HG03135 (cell line): ENCODE data around the gene CYP1B1.

ENCODE experiments used
- ATAC-seq: cut with Tn5 transposase; IDR thresholded peaks from one replicate; pipeline ENCODE4 v1.9.1; 2021; ENCODE audit warnings: mild to moderate bottlenecking, moderate library complexity; ENCODE audit not compliant: unreplicated experiment

Gene CYP1B1

DNA sequence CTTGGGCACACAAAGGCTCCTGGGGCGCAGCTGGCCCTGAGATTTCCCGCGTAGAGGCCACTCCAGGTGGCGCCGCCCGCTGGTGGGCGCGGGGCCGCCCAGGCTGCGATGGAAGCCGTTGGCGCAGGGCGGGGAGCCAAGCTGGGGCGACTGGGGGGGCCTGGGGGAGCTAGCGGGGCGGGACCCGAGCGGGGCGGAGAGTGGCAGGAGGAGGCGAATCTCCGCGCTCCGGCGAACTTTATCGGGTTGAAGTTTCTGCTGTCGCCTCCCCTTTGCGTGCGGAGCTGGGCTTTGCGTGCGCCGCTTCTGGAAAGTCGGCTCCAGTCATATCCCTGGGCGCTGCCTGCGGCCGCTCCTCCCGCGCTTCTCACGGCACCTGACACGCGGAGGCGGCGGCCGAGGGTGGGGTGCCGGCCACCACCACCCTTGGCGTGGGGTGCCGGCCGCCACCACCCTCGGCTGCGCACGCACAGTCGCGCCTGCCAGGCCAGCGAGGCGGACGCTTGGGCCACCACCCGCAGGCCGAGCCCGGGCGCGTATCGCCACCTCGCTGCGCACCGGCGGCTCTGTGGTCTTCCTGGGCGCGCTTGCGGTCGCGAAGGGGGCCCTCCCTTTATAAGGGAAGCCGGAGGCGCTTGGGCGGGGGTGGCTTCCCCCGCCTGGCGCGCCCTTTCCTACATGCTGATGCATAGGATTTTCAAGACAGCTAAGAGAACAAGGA is 919 bp upstream of the CYP1B1 start:
- ATAC-seq, result peak; percentile 56

DNA sequence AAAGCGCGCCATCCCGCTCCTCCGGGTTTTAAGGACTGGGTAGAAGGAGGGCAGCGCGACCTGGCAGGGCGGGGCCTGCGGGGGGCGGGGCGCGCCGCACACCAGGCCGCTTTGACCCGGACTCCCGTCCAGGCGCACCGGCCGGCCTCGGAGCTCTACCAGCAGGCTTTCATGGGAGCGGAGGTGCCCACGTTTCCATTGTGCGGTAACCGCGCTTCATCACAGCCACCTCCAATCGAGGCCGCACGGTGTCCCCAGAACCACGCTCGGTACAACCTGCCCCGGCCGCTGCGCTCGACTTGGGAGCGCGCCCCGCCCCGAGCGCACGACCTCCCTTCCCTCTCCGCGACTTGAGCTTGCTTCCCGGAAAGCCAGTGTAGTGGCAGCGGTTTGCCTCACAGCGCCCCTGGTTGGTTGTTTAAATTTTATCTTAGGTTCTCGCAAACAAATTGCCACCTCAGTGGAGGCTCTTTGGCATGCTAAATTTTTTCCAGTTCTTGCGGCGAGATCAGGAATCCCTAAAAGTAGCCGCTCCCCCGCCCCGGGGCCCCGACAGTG is 280 bp upstream of the CYP1B1 start:
- peak; percentile 33 for ATAC-seq

DNA sequence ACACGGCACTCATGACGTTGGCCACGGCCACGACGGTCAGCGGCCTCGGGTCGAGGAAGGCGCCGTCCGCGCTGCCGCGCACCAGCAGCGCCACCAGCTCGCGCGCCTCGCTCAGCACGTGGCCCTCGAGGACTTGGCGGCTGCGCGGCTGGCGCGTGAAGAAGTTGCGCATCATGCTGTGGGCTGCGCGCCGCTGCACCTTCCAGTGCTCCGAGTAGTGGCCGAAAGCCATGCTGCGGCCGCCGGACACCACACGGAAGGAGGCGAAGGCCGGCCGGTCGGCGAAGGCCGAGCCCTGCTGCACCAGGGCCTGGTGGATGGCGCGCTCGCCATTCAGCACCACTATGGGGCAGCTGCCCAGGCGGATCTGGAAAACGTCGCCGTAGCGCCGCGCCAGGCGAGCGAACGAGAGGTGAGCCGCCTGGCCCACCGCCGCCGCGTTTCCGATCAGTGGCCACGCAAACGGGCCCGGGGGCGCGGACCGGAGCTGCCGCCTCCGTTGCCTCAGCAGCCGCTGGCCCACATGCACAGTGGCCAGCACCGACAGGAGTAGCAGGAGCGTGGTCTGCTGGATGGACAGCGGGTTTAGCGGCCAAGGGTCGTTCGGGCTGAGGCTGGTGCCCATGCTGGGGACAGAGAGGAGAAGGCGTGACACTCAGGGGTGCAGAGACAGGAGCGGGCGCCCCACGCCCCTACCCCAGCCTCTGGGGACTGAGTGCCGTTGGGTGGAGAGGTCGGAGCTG is 1.0 kb downstream of the CYP1B1 start:
- ATAC-seq, result no peak

DNA sequence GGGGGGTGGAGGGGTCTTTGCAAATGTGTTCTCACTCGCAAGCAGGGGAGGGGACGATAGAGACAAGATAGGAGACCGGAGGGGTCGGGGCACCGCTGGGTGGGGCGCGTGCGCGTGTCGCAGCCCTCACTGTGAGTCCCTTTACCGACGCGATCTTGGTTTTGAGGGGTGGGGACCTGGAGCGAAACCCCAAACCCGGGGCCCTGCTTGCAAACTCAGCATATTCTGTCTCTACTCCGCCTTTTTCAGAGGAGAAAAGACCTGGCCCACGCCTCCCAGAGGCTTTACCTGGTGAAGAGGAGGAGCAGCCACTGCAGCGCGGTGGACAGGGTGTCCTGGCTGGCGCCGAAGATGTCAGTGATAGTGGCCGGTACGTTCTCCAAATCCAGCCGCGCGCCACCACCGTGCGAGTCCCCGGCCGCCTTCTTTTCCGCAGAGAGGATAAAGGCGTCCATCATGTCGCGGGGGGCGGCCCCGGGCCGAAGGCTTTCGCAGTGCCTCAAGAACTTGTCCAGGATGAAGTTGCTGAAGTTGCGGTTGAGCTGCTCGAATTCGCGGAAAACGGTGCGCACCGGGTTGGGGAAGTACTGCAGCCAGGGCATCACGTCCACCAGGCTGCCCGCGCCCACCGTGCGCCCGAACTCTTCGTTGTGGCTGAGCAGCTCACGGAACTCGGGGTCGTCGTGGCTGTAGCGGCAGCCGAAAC is 1.7 kb downstream of the CYP1B1 start:
- no peak for ATAC-seq

DNA sequence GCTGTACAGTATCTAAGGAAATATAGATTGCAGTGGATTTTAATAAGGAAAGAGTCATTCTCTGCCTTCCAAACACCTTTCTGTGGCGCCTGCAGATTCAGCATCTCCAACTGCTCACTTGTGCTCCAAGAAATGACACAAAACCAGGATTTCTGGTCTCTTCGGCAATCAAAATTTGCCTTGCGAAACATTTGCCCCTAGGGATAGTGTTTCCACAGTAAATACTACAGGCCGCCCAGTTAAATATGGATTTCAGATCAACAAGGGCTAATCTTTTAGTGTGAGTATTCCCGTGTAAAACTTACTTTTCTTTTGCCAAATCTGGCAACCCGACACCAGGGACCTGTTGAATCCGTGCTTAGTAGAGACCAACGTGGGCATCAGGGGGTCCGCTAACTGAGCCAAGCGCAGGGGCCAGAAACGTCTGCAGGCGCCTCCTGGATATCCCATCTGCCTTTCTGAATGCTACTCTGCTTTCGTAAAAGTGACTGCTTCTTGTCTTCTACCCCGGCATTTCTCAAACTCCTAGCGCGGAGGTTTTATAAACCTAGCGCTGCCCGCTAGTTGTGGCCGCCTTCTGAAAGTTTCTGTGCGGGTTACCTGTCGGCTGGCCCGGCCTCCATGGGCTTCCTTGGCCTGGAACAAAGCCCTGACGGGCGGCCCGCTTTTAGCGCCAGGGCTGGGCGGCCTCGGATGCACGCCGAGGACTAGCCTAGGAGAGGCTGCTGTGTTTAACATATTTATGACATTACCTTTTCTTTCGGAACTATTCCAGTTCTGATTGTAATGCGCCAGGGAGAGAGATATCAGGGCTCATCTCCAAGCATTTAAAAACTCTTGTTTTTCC is 2.5 kb downstream of the CYP1B1 start:
- no peak for ATAC-seq

DNA sequence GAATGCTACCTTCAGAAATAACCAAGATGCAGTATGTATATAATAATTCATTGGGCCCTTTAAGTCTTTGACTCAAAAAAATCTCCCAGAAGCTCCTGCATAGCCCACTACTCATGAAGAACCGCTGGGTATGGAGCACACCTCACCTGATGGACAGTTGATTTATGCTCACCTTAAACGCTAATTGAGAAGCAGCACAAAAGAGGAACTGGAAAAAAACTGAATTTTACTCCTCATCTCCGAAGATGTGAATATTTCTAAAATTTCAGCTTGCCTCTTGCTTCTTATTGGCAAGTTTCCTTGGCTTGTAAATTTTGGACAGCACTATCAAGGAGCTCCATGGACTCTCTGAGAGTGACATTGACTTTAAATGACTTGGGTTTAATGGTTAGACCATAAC is 5.5 kb downstream of the CYP1B1 start:
- no peak for ATAC-seq

DNA sequence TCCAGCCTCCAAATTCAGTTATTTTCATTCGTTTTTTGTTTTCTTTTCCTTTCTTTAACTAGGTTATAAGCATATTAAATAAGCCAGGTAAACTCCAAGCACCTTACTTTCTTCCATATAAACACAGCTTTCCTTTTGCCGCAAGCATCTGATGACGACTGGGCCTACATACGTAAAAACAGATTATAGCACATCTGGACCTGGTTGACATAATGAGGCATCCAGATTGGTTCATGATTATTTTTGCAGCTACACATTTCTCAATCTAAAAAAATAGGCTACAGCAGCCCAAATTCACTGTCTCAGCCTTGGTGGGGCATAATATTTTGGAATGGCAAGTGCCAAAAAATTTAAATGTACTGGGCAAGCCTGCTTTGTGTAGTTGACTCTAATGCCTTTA is 7.7 kb downstream of the CYP1B1 start:
- ATAC-seq, result no peak

DNA sequence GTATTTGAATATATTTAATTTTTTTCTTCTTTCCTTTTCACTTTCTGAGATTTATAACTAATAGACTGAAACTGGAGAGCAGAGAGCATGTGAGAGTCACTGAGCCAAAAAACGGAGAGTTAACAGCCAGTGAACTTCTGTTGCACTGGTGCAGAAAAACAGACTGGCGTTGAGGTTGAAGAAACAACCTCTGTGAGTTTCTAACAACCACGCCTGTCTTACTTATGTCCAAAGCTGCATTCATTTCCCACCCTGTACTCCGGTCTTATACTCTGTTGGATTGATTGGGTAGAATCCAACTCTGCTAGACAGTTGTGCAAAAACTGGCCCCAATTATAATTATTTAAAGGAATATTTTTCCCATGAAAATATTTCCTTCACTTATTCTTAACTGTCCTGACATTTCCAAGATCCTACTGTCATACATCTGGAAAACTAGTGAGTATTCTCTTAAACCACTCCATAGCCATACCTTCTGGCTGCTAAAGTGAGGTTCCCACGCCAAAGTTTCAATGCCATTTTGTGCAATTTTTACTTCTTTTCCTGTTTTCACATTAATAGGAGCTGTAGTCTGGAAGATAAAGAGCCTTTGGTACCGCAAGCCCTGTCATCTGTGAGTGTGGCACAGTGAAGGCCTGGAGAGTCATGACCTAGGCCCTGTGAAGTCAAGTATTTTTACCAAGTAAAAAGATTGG is 9.4 kb downstream of the CYP1B1 start:
- ATAC-seq, result no peak

DNA sequence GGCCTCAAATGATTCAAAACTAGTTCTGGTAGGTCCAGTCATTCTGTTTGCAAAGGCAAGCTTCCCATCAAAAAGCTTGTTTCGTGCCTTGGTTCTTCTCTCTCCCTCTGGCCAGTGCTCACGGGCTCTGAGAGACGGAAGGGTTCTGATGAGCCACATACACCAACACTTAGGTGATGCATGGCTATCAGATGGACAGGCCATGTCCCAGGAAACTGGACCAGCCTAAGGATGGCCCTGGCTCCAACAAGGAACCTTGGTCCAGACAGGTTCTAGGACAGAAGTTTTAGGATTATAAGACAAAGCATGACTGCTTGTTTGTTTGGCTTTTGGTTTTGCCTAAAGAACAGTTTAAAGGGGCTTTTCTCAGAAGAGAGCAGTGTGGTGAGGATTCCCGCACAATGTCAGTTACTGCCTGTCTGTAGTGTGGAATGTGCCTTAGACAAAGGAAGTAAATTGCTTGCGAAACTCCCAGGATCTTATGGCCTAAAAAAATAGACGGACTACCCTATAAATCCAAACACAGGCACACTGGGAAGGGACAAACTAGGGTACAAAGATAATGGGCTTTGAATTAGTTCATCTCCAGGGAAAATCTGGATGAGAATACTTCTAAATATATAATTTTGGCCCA is 10.3 kb downstream of the CYP1B1 start:
- ATAC-seq, result no peak

DNA sequence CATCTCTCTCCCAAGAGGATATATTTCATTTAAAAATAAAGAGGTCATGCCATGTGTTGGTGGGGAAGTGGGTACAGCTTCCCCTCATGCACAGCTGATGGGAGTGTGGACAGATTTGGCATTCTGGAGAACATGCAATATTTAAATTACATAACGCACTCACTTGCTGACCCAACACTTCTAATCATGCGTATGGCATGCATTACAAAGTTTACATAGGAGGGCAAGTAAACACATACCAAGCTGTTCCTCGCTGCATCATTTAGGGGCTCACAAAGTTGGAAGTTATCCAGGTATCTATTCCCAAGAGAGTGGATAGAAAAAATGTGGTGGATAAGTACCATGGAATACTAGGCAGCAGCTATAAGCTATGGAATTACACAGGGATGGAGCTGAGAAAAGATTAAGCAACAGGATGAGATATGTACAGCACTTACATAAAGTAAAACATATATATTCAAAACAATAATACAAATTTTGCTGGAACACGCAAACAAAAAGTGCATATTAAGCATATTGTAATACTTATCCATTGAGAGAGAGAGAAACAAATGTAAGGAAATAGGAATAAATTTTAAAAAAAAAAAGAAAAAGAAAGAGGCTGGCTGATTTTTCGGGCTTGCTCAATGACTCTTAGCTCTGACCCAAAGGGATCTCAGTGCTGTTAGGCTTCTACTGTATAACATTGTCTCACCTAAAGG is 11.0 kb downstream of the CYP1B1 start:
- no peak for ATAC-seq

DNA sequence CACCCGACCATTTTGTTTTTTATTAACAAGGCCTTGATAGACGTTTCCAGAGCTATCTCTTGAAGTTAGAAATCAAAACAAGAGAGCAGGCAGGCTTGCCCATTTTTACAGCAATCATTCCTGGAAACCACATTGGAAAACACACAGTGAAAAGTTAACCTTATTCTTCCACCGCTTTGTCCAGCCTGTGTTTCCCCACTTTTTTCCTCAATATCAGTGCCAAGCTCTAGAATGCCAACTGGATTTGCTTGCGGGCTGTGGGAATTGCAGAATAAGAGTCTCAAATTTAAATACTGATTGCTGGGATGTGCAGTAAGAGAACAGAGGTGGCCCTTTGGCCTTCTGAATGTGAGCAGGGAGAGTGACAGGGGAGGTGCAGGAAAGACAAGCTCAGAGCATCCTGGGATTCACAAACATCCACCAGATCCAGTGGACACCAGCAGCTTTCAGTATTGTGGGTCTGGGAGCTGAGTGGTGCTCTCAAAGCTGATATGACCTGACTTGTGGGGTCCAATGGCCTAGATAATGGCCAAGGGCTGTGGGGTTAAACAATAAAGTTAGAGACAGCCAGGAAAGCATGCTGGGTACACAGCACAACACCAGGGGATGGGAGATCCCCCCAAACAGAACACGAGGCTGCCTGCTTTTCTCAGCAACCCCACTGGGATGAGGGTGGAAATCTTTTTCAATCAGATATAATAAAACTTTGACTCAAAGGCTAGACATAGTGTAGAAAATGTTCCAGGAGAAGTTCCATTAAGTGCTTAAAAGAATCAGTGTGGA is 15.5 kb downstream of the CYP1B1 start:
- no peak for ATAC-seq

DNA sequence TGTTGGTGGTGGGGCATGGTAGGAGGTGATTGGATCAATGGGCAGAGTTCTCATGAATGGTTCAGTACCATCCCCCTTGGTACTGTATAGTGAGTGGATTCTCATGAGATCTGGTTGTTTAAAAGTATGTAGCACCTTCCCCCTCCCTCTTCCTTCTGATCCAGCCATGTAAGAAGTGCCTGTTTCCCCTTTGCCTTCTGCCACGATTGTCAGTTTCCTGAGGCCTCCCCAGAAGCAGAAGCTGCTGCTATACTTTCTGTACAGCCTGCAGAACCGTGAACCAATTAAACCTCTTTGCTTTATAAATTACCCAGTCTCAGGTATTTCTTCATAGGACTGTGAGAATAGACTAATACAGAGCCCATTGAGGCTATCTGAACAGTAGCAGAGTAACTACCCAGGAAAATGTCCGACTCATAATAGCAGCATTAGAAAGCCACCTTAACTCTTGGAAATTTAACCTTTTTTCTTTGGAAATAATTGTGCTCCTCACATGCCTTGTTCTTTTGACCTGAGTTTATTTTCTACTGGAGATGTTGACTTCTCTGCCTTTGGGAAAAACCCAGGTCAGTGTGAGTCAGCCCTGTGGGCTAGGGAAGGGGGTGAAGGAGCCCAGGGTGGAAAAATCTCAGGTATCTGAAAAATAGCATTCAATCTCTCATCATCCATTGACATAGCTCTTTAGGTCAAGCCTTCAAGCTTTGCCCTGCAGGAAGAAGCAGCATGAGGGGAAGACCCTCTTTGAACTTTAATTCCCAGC is 18.1 kb downstream of the CYP1B1 start:
- ATAC-seq, result no peak

DNA sequence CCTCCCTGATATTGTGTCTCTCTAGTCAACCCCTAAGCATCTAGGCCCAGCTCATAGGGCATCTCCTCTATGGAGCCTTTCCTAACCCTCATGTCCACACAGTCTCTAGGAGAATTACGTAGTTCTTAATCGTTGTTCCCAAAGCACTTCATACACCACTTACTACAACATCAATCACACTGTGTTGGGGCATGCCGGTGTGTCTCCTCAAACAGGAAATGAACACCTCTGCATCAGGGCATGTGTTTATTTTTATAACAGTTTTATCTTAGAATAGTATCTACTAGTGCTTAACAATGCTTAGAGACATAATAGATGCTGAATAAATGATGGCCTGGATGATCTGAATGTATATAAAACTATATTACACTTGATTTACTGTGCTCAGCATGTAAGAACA is 19.7 kb downstream of the CYP1B1 start:
- ATAC-seq, result no peak

DNA sequence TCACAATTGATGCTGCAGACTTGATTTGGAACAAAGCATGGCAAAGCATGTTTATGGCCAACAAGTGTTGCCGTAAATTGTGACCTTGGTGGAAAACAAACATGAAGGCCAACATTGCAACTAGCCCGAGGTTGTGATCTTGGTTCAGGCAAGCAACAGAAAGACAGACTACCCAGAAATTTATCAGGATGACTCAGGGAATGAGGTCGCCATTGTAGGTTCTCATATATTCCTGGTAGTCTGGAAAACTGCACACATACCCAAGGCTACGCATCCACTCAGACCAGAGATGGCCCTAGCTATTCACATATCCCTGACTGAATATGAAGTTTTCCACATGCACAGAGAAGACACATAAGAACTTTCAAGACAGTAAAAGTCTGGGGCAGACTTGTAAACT is 30.1 kb downstream of the CYP1B1 start:
- ATAC-seq, result no peak

DNA sequence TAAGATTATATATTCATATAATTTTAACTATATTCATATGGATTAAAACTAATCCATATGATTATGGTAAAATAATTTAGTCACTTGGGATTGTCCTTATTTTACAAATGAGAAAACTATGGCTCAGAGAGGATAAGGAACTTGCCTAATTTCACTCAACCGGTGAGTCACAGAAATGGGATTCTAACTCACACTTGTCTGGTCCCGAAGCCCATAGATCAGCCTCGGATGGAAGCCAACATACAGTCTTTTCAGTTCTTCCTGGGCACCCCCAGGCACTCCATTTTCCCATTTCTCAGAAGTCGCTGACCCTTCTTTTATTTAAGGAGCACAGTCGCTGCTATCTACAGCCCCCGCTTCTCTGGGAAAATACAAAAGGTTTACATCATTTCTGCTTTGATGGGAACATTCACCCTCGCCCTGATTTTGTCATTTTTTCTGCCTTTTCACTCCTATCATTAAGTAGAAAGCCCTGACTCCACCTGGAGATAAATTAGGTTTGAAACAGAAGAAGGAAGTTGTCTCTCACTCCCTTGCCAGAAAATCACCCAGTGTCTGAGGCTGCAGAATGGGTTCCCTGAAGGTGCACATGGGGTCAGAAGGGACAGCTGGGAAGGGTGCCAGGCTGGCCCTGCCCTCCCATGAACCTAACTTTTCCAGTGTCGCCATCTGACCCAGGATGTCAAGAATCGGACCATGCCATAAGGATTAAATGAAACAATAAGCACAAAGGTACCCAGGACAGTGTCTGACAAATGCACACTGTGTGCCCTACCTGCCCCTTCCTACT is 36.6 kb downstream of the CYP1B1 start:
- ATAC-seq, result no peak

DNA sequence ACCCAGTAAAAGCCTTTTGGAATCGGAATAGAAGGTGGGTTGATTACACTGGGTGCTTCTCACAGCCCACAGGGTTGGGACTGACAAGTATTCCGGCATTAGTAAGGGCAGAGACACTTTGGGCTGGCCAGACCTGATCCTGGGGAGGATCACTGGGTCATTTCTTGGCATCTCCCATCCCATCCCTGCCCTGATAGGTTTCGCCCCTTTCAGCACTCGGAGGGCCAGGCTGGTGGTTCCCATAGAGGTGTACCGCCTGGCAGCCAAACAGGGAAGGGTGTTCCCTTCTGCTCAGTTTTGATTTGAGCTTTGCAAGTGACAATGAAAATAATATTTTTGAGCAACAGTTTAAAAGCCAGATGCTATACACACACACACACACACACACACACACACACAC is 37.3 kb downstream of the CYP1B1 start:
- ATAC-seq, result no peak
